Endothelial cell of umbilical vein (primary cell): ENCODE measurements around the gene CSNK1E. TPM values are rescaled to one million over a fixed set of nuclear protein-coding genes. Genes with fewer than 3 reads are reported as not detected.

ENCODE experiments used
- BruUV-seq: library from RNA; stranded (reverse); fragments of 400-500 nt; replicated peaks from 2 replicates; lab custom pipeline; 2021; lab: Mats Ljungman, UMichigan
- CTCF ChIA-PET: fragments of 300-600, 350-600 bp; sonication (Branson Sonifier 250); formaldehyde crosslinking; loops from one replicate; lab custom pipeline; 2021; ENCODE audit warnings: antibody characterized with exemption, inconsistent platforms; lab: Charles Lee
- POLR2A ChIA-PET: fragments of 300-600, 350-600 bp; sonication (Branson Sonifier 250); formaldehyde crosslinking; loops from one replicate; lab custom pipeline; 2021; ENCODE audit warnings: antibody characterized with exemption, inconsistent platforms; lab: Charles Lee
- DNase-seq: peaks from one replicate; pipeline ENCODE4 v3.0.0-alpha.2; 2011; ENCODE audit warnings: low read depth, low spot score
- FAIRE-seq: peaks from 2 replicates; lab custom pipeline; 2011; peaks lifted over from hg19 to GRCh38; lab: Jason Lieb, UNC
- H2AFZ ChIP-seq: 2 replicates; pipeline ENCODE4 v1.6.0; 2012; ENCODE audit warnings: low read depth, low read length, control low read depth, inconsistent platforms
- H3K27ac ChIP-seq: 2 replicates; pipeline ENCODE4 v1.5.1; 2011; ENCODE audit warnings: low read depth, mild to moderate bottlenecking, control low read depth, low read length, moderate library complexity; ENCODE audit not compliant: insufficient read depth
- H3K27me3 ChIP-seq, 2 experiments: 2 replicates each; pipeline versions ENCODE4 v1.6.0 to v1.6.1; 2011; ENCODE audit warnings: low read length in 2 of 2, mixed read lengths in 1 of 2; ENCODE audit not compliant: control insufficient read depth in 2 of 2, insufficient read depth in 2 of 2
- H3K36me3 ChIP-seq, 2 experiments: 2 replicates in 1 of 2; 3 replicates in 1 of 2; pipeline ENCODE4 v1.5.1; 2011; ENCODE audit warnings: low read length in 2 of 2, mild to moderate bottlenecking in 1 of 2, moderate library complexity in 1 of 2; ENCODE audit not compliant: control insufficient read depth in 2 of 2, insufficient read depth in 2 of 2; ENCODE audit errors: extremely low read depth in 1 of 2
- H3K4me1 ChIP-seq: 3 replicates; pipeline ENCODE4 v1.5.1; 2011; ENCODE audit warnings: mild to moderate bottlenecking, low read length; ENCODE audit not compliant: control insufficient read depth, insufficient read depth; ENCODE audit errors: extremely low read depth
- H3K4me2 ChIP-seq: 2 replicates; pipeline ENCODE4 v1.6.1; 2011; ENCODE audit warnings: low read length, control low read depth, mixed read lengths; ENCODE audit not compliant: insufficient read depth
- H3K4me3 ChIP-seq, 3 experiments: fragments of 200-600 bp in 1 of 3; sonication (generic), shearing (Covaris generic) in 1 of 3; replicated peaks in 1 of 3; 2 replicates each; pipeline ENCODE4 v1.5.1; 2011 to 2016; ENCODE audit warnings: control low read depth in 3 of 3, low read length in 3 of 3, mild to moderate bottlenecking in 2 of 3, inconsistent platforms in 1 of 3, low read depth in 1 of 3, moderate library complexity in 1 of 3; ENCODE audit not compliant: insufficient read depth in 1 of 3
- H3K79me2 ChIP-seq: 2 replicates; pipeline ENCODE4 v1.6.0; 2012; ENCODE audit warnings: low read length, inconsistent platforms; ENCODE audit not compliant: control insufficient read depth, insufficient read depth
- H3K9ac ChIP-seq: replicated peaks from 2 replicates; pipeline ENCODE3; 2011; ENCODE audit warnings: low read length, control low read depth; ENCODE audit not compliant: insufficient read depth; ENCODE audit errors: extremely low read depth
- H3K9me1 ChIP-seq: replicated peaks from 3 replicates; pipeline ENCODE4 v1.6.0; 2011; ENCODE audit warnings: mild to moderate bottlenecking, low read length; ENCODE audit not compliant: control insufficient read depth, insufficient read depth; ENCODE audit errors: extremely low read depth
- H3K9me3 ChIP-seq: replicated peaks from 2 replicates; pipeline ENCODE4 v1.5.1; 2012; ENCODE audit warnings: low read length, inconsistent platforms; ENCODE audit not compliant: control insufficient read depth, insufficient read depth
- H4K20me1 ChIP-seq: replicated peaks from 2 replicates; pipeline ENCODE3; 2011; ENCODE audit warnings: mild to moderate bottlenecking, low read length; ENCODE audit not compliant: control insufficient read depth, insufficient read depth; ENCODE audit errors: extremely low read depth
- CTCF ChIP-seq, 2 donors: IDR thresholded peaks; 1 replicate in 1 of 2; 2 replicates in 1 of 2; pipeline ENCODE4 v1.5.1; 2011; ENCODE audit warnings: low read length in 2 of 2, mild to moderate bottlenecking in 2 of 2, moderate library complexity in 2 of 2, control low read depth in 1 of 2, inconsistent platforms in 1 of 2, low read depth in 1 of 2; ENCODE audit not compliant: insufficient read depth in 1 of 2; ENCODE audit errors: extremely low read depth in 1 of 2
- EZH2 ChIP-seq: IDR thresholded peaks from 2 replicates; pipeline ENCODE4 v1.6.1; 2012; ENCODE audit warnings: borderline replicate concordance, low read depth, mild to moderate bottlenecking, moderate library complexity, low read length, inconsistent platforms; ENCODE audit not compliant: severe bottlenecking
- FOS ChIP-seq: IDR thresholded peaks from 2 replicates; pipeline ENCODE4 v1.6.1; 2011; ENCODE audit warnings: mild to moderate bottlenecking, low read length, moderate library complexity, borderline replicate concordance; ENCODE audit not compliant: insufficient read depth
- GATA2 ChIP-seq: IDR thresholded peaks from 2 replicates; pipeline ENCODE4 v1.7.0; 2011; ENCODE audit warnings: low read depth, mild to moderate bottlenecking, moderate library complexity, mixed read lengths, low read length; ENCODE audit not compliant: insufficient read length, insufficient read depth
- JUN ChIP-seq: IDR thresholded peaks from 2 replicates; pipeline ENCODE4 v1.6.1; 2011; ENCODE audit warnings: borderline replicate concordance, low read depth; ENCODE audit not compliant: insufficient read length, insufficient read depth
- MAX ChIP-seq: IDR thresholded peaks from 2 replicates; pipeline ENCODE4 v1.6.1; 2011; ENCODE audit not compliant: insufficient read depth, insufficient read length
- MYC ChIP-seq: IDR thresholded peaks from one replicate; pipeline ENCODE4 v1.6.1; 2011; ENCODE audit warnings: mild to moderate bottlenecking, low read depth, low read length
- POLR2A ChIP-seq: IDR thresholded peaks from 2 replicates; pipeline ENCODE4 v1.6.1; 2012; ENCODE audit warnings: low read depth, mild to moderate bottlenecking, control low read depth, low read length
- POLR2AphosphoS5 ChIP-seq: IDR thresholded peaks from 2 replicates; pipeline ENCODE4 v1.6.1; 2012; ENCODE audit warnings: low read depth, mild to moderate bottlenecking, control low read depth, low read length, moderate library complexity; ENCODE audit not compliant: insufficient read depth
- dilution Hi-C: fragments of 300-500 bp; cut with MboI; formaldehyde crosslinking; loops from one replicate; pipeline ENCODE4 v1.15.0; 2019; ENCODE audit warnings: low sequenced_read_pairs; ENCODE audit not compliant: extremely low pct_ligation_motif_present
- intact Hi-C: fragments of 100-400 bp; cut with micrococcal nuclease; formaldehyde crosslinking; loops from one replicate; pipeline ENCODE4 v1.10.0; 2022
- polyA plus RNA-seq, 4 experiments: library from polyadenylated mRNA; depleted of rRNA in 3 of 4; stranded (reverse) in 3 of 4; unstranded in 1 of 4; fragments of >200 nt; gene quantifications; 2 replicates each; pipeline versions ENCODE4 v1.2.1 to v1.2.3, GENCODE V29; 2011 to 2012; ENCODE audit warnings: missing spikeins in 1 of 4
- total RNA-seq: library from RNA; stranded (reverse); gene quantifications from 2 replicates; pipeline ENCODE4 v1.2.3, GENCODE V29; 2021

Gene CSNK1E
- total and polyA plus RNA-seq, 2 donors (not counting 3 experiments of a cell fraction or from before 2014, with no cell fraction given): 259 to 262 TPM

GRCh38 chr22:38248280-38248679, 69.0 kb downstream of the CSNK1E start:
- CTCF ChIA-PET: no interaction called here
- dilution Hi-C loops: no loop called here
- H3K36me3 ChIP-seq: peaks cover 5 to 40% of the 10 kb centered on the region in 2 experiments
- no peak for TF ChIP-seq POLR2A
- no peak for TF ChIP-seq MYC
- TF ChIP-seq POLR2AphosphoS5: no peak
- TF ChIP-seq CTCF (IDR thresholded peaks at IDR 0.05; ENCODE audit: extremely low read depth in 1 of 2, insufficient read depth in 1 of 2, low read depth in 1 of 2, low read length in 2 of 2): no peak
- TF ChIP-seq EZH2: no peak
- TF ChIP-seq GATA2: no peak
- no peak for TF ChIP-seq FOS
- no peak for TF ChIP-seq MAX
- TF ChIP-seq JUN: no peak
- H3K4me1 ChIP-seq: no peaks in the 10 kb centered on the region
- no peaks in the 10 kb centered on the region for H3K9me3 ChIP-seq
- FAIRE-seq (no peak), DNase-seq (no peak)
- POLR2A ChIA-PET: interaction anchor here (1.1 kb wide), 1 partner anchor 13 kb away, joined by 3 read pairs; no protein-coding TSS in a partner anchor
- peaks cover 47% of the 10 kb centered on the region for H3K79me2 ChIP-seq
- no peaks in the 10 kb centered on the region for H3K27me3 ChIP-seq
- no peak overlapping the region for H3K4me3 ChIP-seq
- no TSS peak for BruUV-seq
- no peaks in the 10 kb centered on the region for H3K9me1 ChIP-seq
- intact Hi-C loops: no loop called here
- no peak overlapping the region for H2AFZ ChIP-seq
- no peaks in the 10 kb centered on the region for H4K20me1 ChIP-seq
- no peak overlapping the region for H3K9ac ChIP-seq
- no peak overlapping the region for H3K27ac ChIP-seq
- H3K4me2 ChIP-seq: no peak overlapping the region
